Adrenal gland (tissue), 12 donors: ENCODE data around the gene CRB1. TPM values are rescaled to one million over a fixed set of nuclear protein-coding genes. Genes with fewer than 3 reads are reported as not detected.

Experiments
- DNase-seq, 7 donors: peaks; one replicate each; pipeline ENCODE4 v3.0.0-alpha.2; 2019 to 2020
- H3K27ac ChIP-seq, 5 donors: fragments of 200-600 bp; sonication (generic) in 4 of 5; 1 replicate in 3 of 5; 2 replicates in 2 of 5; pipeline versions ENCODE4 v1.5.1 to v1.8.0; 2016 to 2020; ENCODE audit warnings: mild to moderate bottlenecking in 1 of 5
- H3K27me3 ChIP-seq: fragments of 200-600 bp; 2 replicates; pipeline ENCODE4 v1.8.0; 2021
- H3K36me3 ChIP-seq, 2 donors: fragments of 200-600 bp; replicated peaks in 1 of 2; 1 replicate in 1 of 2; 2 replicates in 1 of 2; pipeline versions ENCODE4 v1.5.1 to v1.8.0; 2018 to 2022
- H3K4me1 ChIP-seq, 2 donors: fragments of 200-600 bp; replicated peaks in 1 of 2; 1 replicate in 1 of 2; 2 replicates in 1 of 2; pipeline versions ENCODE4 v1.5.1 to v1.8.0; 2018 to 2021
- H3K4me3 ChIP-seq, 4 donors: fragments of 200-600 bp; sonication (generic) in 3 of 4; one replicate each; pipeline ENCODE4 v1.5.1; 2016 to 2018
- H3K9me3 ChIP-seq, 3 donors: fragments of 200-600 bp; sonication (generic) in 1 of 3; replicated peaks in 1 of 3; 1 replicate in 2 of 3; 2 replicates in 1 of 3; pipeline versions ENCODE4 v1.5.1 to v1.8.0; 2016 to 2021
- POLR2A ChIP-seq, 2 donors: fragments of 450-650 bp; IDR thresholded peaks; one replicate each; pipeline ENCODE4 v1.6.1; 2017; ENCODE audit warnings: antibody characterized with exemption in 2 of 2, mild to moderate bottlenecking in 2 of 2, moderate library complexity in 1 of 2
- WGBS, 4 donors: extraction: QIAGEN DNeasy Blood & Tissue Kit in 2 of 4; methylation state at CpG; one replicate each; pipeline versions ENCODE4 v1.1.5 to v1.1.7; 2013 to 2017; 5-methylcytosine and 5-hydroxymethylcytosine counted together
- intact Hi-C, 2 donors: fragments of 100-400 bp; cut with DNase I; formaldehyde crosslinking; loops; one replicate each; pipeline versions ENCODE4 v1.14.1 to v1.15.0; 2022 to 2023
- polyA plus RNA-seq, 3 donors: library from polyadenylated mRNA; stranded (reverse); fragments of 200-250 nt in 2 of 3; fragments of 350-450 nt in 1 of 3; fragmentation: Illumina TruSeq in 1 of 3; extraction: RNeasy Lipid Tissue Mini Kit (QIAGEN cat#74804) in 1 of 3; gene quantifications; one replicate each; pipeline ENCODE4 v1.2.3, GENCODE V29; 2013 to 2014
- total RNA-seq, 9 donors: library from RNA; depleted of rRNA in 4 of 9; stranded (reverse); fragments of >200 nt in 4 of 9; fragments of 120-200 nt in 1 of 9; fragmentation: NEBNext Ultra II Directional in 1 of 9; extraction: Animal tissue kit (Norgen Biotek cat#: 25700) in 1 of 9; gene quantifications; one replicate each; pipeline versions ENCODE4 v1.1.0 to v1.2.4, GENCODE V29; 2013 to 2023
- TF ChIP-seq, protein P1 (sequence below), 6 experiments: fragments of 450-650 bp in 4 of 6; fragments of 200-600 bp in 2 of 6; sonication (generic) in 1 of 6; IDR thresholded peaks; 1 replicate in 5 of 6; 2 replicates in 1 of 6; pipeline versions ENCODE4 v1.5.1 to v1.8.0; 2016 to 2021; ENCODE audit warnings: antibody characterized with exemption in 6 of 6, mild to moderate bottlenecking in 2 of 6, moderate library complexity in 1 of 6
- donor health status: healthy with polysubstance abuse.
- donor health status: Bipolar disorder and iron deficiency.
- donor health status: DM: yes; HTN: yes; CAD: no.
- donor health status: DM: no; HTN: no; CAD: no.
- donor health status: DM: no; HTN: no; CAD: no.
- donor health status: DM: yes; HTN: yes; CAD: no.

CRB1 gene
- total and polyA plus RNA-seq, 12 donors: 0.11 to 0.92 (median 0.39) TPM; not detected in 2

DNA sequence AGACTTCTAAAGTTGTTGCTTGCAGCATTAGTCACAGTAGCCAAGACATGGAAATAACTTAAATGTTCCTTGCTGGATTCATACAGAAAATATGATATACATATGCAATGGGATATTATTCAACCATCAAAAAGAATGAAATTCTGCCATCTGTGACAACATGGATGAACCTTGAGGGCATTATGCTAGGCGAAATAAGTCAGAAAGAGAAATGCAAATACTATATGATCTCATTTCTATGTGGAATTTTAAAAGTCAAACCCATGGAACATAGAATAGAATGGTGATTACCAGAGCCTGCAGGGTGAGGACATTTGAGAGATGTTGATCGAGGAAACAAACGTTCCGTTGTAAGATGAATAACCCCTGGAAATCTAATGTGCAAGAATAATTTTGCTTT is 43.0 kb downstream of the CRB1 start:
- H3K27me3 ChIP-seq: no peaks in the 10 kb centered on the region
- no peaks in the 10 kb centered on the region for H3K9me3 ChIP-seq
- DNase-seq: no peak
- no peaks in the 10 kb centered on the region for H3K36me3 ChIP-seq
- no peaks in the 10 kb centered on the region for H3K4me1 ChIP-seq
- intact Hi-C loops: no loop called here
- no peak overlapping the region for H3K27ac ChIP-seq
- WGBS, 4 donors: 74 to 80% (median 77%) methylated on average over 4 of the region's 4 CpGs
- no peak overlapping the region for H3K4me3 ChIP-seq
- no peak for TF ChIP-seq POLR2A (IDR thresholded peaks at IDR 0.05)
- TF ChIP-seq, protein P1, sequence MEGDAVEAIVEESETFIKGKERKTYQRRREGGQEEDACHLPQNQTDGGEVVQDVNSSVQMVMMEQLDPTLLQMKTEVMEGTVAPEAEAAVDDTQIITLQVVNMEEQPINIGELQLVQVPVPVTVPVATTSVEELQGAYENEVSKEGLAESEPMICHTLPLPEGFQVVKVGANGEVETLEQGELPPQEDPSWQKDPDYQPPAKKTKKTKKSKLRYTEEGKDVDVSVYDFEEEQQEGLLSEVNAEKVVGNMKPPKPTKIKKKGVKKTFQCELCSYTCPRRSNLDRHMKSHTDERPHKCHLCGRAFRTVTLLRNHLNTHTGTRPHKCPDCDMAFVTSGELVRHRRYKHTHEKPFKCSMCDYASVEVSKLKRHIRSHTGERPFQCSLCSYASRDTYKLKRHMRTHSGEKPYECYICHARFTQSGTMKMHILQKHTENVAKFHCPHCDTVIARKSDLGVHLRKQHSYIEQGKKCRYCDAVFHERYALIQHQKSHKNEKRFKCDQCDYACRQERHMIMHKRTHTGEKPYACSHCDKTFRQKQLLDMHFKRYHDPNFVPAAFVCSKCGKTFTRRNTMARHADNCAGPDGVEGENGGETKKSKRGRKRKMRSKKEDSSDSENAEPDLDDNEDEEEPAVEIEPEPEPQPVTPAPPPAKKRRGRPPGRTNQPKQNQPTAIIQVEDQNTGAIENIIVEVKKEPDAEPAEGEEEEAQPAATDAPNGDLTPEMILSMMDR (IDR thresholded peaks at IDR 0.05): no peak

DNA sequence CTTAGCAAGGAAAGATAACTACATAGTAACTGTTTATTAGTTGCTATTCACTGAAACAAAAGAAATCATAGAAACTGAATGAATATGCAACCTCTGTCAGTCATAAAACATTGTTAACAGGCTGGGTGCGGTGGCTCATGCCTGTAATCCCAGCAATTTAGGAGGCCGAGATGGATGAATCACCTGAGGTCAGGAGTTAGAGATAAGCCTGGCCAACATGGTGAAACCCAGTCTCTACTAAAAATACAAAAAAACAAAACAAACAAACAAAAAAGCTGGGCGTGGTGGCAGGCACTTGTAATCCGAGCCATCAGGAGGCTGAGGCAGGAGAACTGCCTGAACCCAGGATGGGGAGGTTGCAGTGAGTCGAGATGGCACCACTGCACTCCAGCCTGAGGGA is 44.1 kb downstream of the CRB1 start:
- H3K27ac ChIP-seq: no peak overlapping the region
- H3K27me3 ChIP-seq: no peaks in the 10 kb centered on the region
- no peaks in the 10 kb centered on the region for H3K36me3 ChIP-seq
- WGBS, 4 donors: 52 to 72% (median 67%) methylated on average over 5 of the region's 5 CpGs
- no peaks in the 10 kb centered on the region for H3K9me3 ChIP-seq
- intact Hi-C loops: no loop called here
- no peak for DNase-seq
- TF ChIP-seq, protein P1 (IDR thresholded peaks at IDR 0.05): no peak
- TF ChIP-seq POLR2A (IDR thresholded peaks at IDR 0.05): no peak
- H3K4me1 ChIP-seq: no peaks in the 10 kb centered on the region
- no peak overlapping the region for H3K4me3 ChIP-seq

DNA sequence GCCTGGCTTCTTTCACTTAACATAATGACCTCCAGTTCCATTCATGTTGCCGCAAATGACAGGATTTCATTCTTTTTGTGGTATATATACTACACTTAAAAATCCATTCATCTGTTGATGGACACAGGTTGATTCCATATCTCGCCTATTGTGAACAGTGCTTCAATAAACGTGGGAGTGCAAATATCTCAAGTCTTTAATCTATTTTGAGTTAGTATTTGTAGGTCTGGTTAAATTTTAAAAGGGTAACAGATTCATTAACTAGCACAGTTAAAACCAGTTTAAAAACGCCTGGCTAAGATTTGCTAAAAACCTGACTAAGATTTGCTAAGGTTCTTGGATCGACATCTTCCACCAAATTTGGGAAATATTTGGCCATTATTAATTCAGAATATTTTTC is 45.7 kb downstream of the CRB1 start:
- Histone ChIP-seq H3K27me3 (no peaks in the 10 kb centered on the region), H3K36me3 (no peaks in the 10 kb centered on the region), H3K4me3 (no peak overlapping the region), H3K27ac (no peak overlapping the region), H3K4me1 (no peaks in the 10 kb centered on the region), H3K9me3 (no peaks in the 10 kb centered on the region)
- TF ChIP-seq, protein P1 (IDR thresholded peaks at IDR 0.05): no peak
- no peak for TF ChIP-seq POLR2A (IDR thresholded peaks at IDR 0.05)
- WGBS, 4 donors: 54 to 70% (median 67%) methylated on average over 5 of the region's 5 CpGs
- DNase-seq: no peak
- intact Hi-C loops: no loop called here

DNA sequence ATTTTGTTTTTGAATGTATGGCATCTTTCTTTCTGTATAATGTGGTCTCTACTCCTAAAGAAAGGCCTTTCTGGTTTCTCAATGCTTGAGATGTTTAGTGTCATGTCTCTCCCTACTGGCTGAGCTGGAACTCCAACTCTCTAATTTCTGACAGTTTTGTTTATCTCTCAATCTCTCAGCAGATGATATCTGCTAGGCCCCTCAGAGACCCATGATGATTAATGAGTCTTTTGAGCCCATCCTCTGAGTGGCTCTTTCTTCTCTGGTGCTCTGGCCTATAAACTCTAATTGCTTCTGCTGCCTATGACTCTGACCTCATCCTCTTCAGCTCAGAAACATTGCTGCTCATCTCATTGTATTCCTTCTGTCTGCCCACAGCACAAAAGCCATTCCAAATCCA is 46.6 kb downstream of the CRB1 start:
- Histone ChIP-seq H3K4me1 (no peaks in the 10 kb centered on the region), H3K36me3 (no peaks in the 10 kb centered on the region), H3K9me3 (no peaks in the 10 kb centered on the region), H3K27ac (no peak overlapping the region), H3K27me3 (no peaks in the 10 kb centered on the region), H3K4me3 (no peak overlapping the region)
- DNase-seq: no peak
- TF ChIP-seq, protein P1 (IDR thresholded peaks at IDR 0.05): no peak
- no peak for TF ChIP-seq POLR2A (IDR thresholded peaks at IDR 0.05)
- intact Hi-C loops: no loop called here
